Measurements from ENCODE around the gene KLHL11. TPM values are rescaled to one million over a fixed set of nuclear protein-coding genes. Genes with fewer than 3 reads are reported as not detected.

KLHL11 gene
- total RNA-seq (10 to 100 TPM; 10.1 to 25.2 (median 12.6) TPM), polyA plus RNA-seq (1 to 10 TPM in 1 of 3 donors, under 1 TPM in 2; 0.17 to 1.1 (median 0.20) TPM)
- long read RNA-seq, donor 1, result 0 reads
- long read RNA-seq, donor 2, result 0 reads

- intact Hi-C loops (cut with DNase I; ENCODE audit: low total_unique reads), result no loop called here
Observed at GRCh38 chr17:41864836-41865595, at the start of gene KLHL11. TSS of gene KLHL11 (minus strand) at chr17:41865423. CDS start at chr17:41865370, 53 bp downstream.

GRCh38 chr17:41915020-41915419 lies 49.8 kb upstream of the KLHL11 start:
- Histone ChIP-seq H3K9me3 (no peaks in the 10 kb centered on the region), H3K27ac (no peak overlapping the region), H3K4me1 (peaks cover 10 to 57% (median 37%) of the 10 kb centered on the region in 6 donors), H3K27me3 (replicated peaks in 1 of 7) (no peaks in the 10 kb centered on the region), H3K4me3 (no peak overlapping the region), H3K36me3 (peaks cover 0 to 44% (median 37%) of the 10 kb centered on the region in 6 donors)
- no peak for DNase-seq
- TF ChIP-seq POLR2AphosphoS5 (IDR thresholded peaks at IDR 0.05) (no peak), POLR2A (IDR thresholded peaks at IDR 0.05) (no peak), CTCF (IDR thresholded peaks at IDR 0.05 in 8 of 11, conservative IDR thresholded peaks at IDR 0.05 in 3 of 11) (no peak)
- intact Hi-C loops (cut with DNase I; ENCODE audit: low total_unique reads), result no loop called here
- 83 to 91% (median 89%) methylated on average over 5 of the region's 5 CpGs for WGBS, 5 donors

More at GRCh38 chr17:41864836-41865595, at the start of gene KLHL11:
- 0% methylated on average over 29 to 90 of the region's 90 CpGs for WGBS, 5 donors
- peaks cover 0 to 37% (median 27%) of the 10 kb centered on the region in 6 donors for H3K36me3 ChIP-seq
- no peaks in the 10 kb centered on the region for H3K9me3 ChIP-seq
- H3K4me3 ChIP-seq, result peak within 1 kb of the TSS; percentile 84 to 99 (median 97)
- peaks cover 13 to 55% (median 40%) of the 10 kb centered on the region in 6 donors for H3K4me1 ChIP-seq
- H3K27ac ChIP-seq, result peak within 1 kb of the TSS; percentile 85 to 97 (median 95)
- peak; percentile 97 for DNase-seq
- TF ChIP-seq POLR2A (IDR thresholded peaks at IDR 0.05) (peak in 1 of 3 donors; percentile 86), POLR2AphosphoS5 (IDR thresholded peaks at IDR 0.05) (peak; percentile 92 to 97 (median 94)), CTCF (IDR thresholded peaks at IDR 0.05 in 8 of 11, conservative IDR thresholded peaks at IDR 0.05 in 3 of 11) (peak in 5 of 11 experiments; percentile 6 to 53 (median 29))
- H3K27me3 ChIP-seq (replicated peaks in 1 of 7), result no peaks in the 10 kb centered on the region

- H3K27ac ChIP-seq, result no peak overlapping the region
- intact Hi-C loops (cut with DNase I; ENCODE audit: low total_unique reads), result no loop called here
- TF ChIP-seq POLR2AphosphoS5 (IDR thresholded peaks at IDR 0.05) (no peak), CTCF (IDR thresholded peaks at IDR 0.05 in 8 of 11, conservative IDR thresholded peaks at IDR 0.05 in 3 of 11) (no peak), POLR2A (IDR thresholded peaks at IDR 0.05) (no peak)
- no peaks in the 10 kb centered on the region for H3K27me3 ChIP-seq (replicated peaks in 1 of 7)
- H3K4me1 ChIP-seq, result peaks cover 10 to 51% (median 32%) of the 10 kb centered on the region in 6 donors
- H3K36me3 ChIP-seq, result peaks cover 0 to 50% (median 44%) of the 10 kb centered on the region in 6 donors
- no peak overlapping the region for H3K4me3 ChIP-seq
- WGBS, 5 donors, result 85 to 90% (median 86%) methylated on average over 6 of the region's 6 CpGs
- no peaks in the 10 kb centered on the region for H3K9me3 ChIP-seq
- DNase-seq, result no peak
Observed at GRCh38 chr17:41914358-41914766, 49.1 kb upstream of the KLHL11 start.

- DNase-seq, result no peak
- intact Hi-C loops (cut with DNase I; ENCODE audit: low total_unique reads), result no loop called here
- no peak overlapping the region for H3K4me3 ChIP-seq
- 74 to 92% (median 89%) methylated on average over 3 to 4 of the region's 4 CpGs for WGBS, 5 donors
- H3K27ac ChIP-seq, result no peak overlapping the region
- no peak for TF ChIP-seq POLR2AphosphoS5 (IDR thresholded peaks at IDR 0.05)
- no peak for TF ChIP-seq POLR2A (IDR thresholded peaks at IDR 0.05)
- TF ChIP-seq CTCF (IDR thresholded peaks at IDR 0.05 in 8 of 11, conservative IDR thresholded peaks at IDR 0.05 in 3 of 11), result no peak
- no peaks in the 10 kb centered on the region for H3K9me3 ChIP-seq
- peaks cover 10 to 48% (median 28%) of the 10 kb centered on the region in 6 donors for H3K4me1 ChIP-seq
- no peaks in the 10 kb centered on the region for H3K27me3 ChIP-seq (replicated peaks in 1 of 7)
- H3K36me3 ChIP-seq, result peaks cover 0 to 56% (median 49%) of the 10 kb centered on the region in 6 donors
Observed at GRCh38 chr17:41913798-41914197, 48.6 kb upstream of the KLHL11 start.

Measured in spleen (tissue), 13 donors.